KBM-7 (cell line): ENCODE results near the gene OR8G5.
A peak's percentile ranks its signal among the peaks of the same experiment; 100 is the strongest.
"Not testable (repeated sequence)": the region's sequence is repeated elsewhere in the genome, so short reads cannot be mapped to it uniquely, and the experiment has no call there.

Experiments used
- DNase-seq: peaks from one replicate; pipeline ENCODE4 v3.0.0-alpha.2; 2015
- in situ Hi-C: fragments of 300-500 bp; cut with MboI; formaldehyde crosslinking; loops from 2 replicates; pipeline ENCODE4 v1.14.3; 2020; ENCODE audit warnings: low sequenced_read_pairs, low pct_unique_long_range_greater_than_20kb, mixed read lengths

OR8G5 gene, protein sequence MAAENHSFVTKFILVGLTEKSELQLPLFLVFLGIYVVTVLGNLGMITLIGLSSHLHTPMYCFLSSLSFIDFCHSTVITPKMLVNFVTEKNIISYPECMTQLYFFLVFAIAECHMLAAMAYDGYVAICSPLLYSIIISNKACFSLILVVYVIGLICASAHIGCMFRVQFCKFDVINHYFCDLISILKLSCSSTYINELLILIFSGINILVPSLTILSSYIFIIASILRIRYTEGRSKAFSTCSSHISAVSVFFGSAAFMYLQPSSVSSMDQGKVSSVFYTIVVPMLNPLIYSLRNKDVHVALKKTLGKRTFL

DNA sequence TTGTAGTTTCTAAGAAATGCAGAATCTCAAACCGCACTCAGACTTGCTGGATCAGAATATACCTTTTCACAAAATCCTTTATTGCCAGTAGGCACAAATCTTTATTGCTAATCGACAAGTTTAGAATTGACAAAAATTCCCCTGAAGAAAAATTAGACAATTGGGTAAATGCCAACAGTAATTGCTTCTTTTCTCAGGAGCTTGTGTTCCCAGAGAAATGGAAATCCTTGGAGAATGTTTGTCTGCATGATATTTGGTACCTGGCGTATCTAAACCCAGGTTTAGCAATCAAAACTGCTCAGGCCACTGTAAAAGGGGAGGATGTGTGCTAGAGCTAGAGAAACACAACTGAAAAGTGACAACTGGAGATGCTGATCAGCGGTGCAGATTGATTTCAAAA lies at the start of gene OR8G5:
OR8G5 (plus strand) TSS at position 301 of the 400 bp plus-strand sequence. CDS start 8,556 bp downstream, outside the sequence.
- in situ Hi-C loops: no loop called here
- no peak for DNase-seq

DNA sequence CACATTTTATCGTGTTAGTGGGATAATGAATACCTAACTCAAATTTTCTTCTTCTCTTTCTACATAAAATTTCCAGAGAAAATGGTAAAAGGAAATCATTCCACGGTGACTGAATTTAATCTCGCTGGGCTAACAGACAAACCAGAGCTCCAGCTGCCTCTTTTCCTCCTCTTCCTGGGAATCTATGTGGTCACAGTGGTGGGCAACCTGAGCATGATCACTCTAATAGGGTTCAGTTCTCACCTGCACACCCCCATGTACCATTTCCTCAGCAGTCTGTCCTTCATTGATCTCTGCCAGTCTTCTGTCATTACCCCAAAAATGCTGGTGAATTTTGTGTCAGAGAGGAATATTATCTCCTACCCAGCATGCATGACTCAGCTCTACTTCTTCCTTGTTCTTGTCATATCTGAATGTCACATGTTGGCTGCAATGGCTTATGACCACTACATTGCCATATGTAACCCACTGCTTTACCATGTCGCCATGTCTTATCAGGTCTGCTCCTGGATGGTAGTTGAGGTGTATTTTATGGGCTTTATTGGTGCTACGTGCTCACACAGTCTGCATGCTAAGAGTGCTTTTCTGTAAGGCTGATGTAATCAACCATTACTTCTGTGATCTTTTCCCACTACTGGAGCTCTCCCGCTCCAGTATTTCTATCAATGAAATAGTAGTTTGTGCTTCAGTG lies 48.9 kb upstream of the OR8G5 start:
- in situ Hi-C loops: no loop called here
- DNase-seq: no peak

DNA sequence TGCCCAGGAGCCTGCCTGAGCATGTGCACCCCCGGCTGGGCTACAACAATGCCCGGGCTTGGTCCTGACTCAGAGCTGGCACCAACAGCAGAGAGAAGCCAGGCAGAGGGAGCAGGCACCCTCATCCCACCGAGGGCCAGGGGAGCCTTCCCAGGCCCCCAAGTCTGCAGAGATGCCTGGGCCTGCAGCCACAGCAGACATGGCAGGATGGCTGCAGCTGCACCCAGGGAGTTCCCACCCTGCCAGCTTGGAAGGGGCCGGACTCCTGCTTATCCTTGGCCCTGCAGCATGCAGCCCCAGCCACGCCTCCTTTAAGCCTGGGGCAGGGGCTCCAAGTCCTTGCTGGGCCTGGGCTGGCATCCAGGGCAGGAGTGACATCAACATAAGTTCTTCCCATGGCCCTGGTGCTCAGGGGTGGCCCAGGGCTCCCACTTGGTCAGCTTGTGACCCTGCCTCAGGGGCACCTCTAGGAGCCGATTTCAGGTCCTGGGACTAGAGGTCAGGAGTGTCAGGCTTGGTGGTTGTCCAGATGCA lies 46.3 kb upstream of the OR8G5 start:
- in situ Hi-C loops: no loop called here
- DNase-seq: no peak

DNA sequence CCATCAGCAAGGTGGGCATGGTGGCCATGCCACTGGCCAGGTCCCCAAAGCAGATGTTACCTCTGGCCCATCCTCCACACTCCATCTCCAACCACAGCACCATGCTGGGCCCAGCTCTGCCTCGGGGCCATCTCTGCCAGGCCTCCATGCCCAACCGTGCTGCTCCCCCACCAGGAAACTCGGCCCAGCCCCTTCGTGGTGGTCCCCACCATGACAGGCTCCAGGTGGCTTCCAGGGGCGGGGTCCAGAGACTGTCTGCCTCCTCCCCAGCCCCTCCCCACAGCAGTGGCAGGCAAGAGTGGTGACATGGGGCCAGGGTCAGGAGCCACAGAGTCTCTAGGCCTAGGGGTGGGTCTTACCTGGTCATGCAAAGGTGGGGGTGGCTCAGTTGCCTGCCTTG lies 45.8 kb upstream of the OR8G5 start:
- no peak for DNase-seq
- in situ Hi-C loops: no loop called here

DNA sequence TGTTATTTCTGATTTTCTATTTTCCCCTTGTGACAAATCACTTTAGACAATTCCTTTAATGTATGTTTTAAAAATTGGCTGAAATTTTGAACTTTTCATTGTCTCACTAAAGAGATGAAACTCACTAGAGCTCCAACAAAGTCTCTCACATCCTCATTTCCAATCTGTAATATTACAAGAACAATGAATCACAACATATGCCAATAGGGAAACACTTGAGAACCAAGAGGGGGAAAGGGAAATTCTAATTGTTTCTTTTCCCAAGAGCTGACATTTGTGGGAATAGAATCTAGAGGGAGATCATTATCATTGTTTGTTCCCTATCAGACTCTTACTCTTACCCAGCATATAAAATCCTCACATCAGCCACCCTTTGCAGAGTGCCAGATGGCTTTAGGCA lies 44.9 kb upstream of the OR8G5 start:
- in situ Hi-C loops: no loop called here
- DNase-seq: no peak

DNA sequence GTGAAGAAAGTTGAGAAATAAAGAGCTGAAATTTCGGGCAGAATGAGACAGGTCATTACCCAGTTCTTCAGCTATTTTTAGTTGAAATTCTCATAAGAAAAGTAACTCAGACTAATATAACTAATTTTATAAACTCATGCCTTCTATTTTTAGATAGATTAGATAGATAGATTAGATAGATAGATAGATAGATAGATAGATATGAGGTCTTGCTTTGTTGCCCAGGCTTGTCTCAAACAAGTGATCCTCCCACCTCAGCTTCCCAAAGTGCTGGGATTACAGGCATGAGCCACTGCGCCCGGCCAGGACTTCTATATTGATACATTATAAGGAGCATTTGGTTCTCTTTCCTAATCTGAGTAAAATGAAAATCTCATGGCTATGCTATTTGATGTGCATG lies 42.1 kb upstream of the OR8G5 start:
- in situ Hi-C loops: no loop called here
- DNase-seq: no peak

DNA sequence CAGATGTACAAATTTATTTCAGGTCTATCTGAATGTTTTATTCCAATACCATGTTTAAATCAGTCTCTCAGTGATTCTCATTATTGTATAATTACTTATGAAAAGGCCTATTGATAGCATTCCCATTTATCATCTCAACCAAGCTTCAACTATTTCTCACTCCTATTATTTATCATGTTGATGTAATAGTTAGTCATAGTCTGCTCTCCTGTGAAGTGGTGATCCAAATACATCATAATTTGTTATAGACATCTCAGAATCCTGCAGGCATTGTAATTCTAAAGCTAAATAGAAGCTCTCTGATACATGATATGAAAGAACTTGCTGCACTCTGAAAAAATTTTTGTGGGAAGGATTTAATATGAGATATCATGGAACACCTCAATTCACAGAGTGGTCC lies 37.0 kb upstream of the OR8G5 start:
- in situ Hi-C loops: no loop called here
- DNase-seq: no peak

DNA sequence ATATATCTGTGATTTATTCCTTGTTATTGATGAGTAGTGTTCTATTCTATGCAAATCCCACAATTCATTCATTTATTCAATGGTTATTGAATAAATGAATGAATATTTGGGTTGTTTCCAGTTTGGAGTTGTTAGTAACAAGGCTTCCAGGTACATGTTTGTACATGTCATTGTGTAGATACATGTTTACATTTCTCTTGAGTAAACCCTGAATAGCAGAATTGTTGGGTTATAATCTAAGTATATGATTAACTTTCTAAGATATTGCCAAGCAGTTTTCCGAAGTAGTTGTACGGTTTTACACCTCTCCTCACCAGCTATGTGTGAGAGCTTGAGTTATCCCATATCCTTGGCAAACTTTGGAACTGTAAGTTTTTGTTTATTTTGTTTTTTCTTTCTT lies 33.8 kb upstream of the OR8G5 start:
- in situ Hi-C loops: no loop called here
- DNase-seq: no peak

DNA sequence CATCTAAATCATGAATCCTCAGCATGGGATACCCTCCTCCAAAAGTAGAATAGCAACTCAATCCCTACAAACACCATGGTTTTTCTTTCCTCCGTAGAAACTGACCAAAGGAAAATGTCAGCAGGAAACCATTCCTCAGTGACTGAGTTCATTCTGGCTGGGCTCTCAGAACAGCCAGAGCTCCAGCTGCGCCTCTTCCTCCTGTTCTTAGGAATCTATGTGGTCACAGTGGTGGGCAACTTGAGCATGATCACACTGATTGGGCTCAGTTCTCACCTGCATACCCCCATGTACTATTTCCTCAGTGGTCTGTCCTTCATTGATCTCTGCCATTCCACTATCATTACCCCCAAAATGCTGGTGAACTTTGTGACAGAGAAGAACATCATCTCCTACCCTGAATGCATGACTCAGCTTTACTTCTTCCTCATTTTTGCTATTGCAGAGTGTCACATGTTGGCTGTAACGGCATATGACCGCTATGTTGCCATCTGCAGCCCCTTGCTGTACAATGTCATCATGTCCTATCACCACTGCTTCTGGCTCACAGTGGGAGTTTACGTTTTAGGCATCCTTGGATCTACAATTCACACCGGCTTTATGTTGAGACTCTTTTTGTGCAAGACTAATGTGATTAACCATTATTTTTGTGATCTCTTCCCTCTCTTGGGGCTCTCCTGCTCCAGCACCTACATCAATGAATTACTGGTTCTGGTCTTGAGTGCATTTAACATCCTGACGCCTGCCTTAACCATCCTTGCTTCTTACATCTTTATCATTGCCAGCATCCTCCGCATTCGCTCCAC lies 31.4 kb upstream of the OR8G5 start:
- in situ Hi-C loops: not testable (repeated sequence)
- DNase-seq: peak; percentile 70

DNA sequence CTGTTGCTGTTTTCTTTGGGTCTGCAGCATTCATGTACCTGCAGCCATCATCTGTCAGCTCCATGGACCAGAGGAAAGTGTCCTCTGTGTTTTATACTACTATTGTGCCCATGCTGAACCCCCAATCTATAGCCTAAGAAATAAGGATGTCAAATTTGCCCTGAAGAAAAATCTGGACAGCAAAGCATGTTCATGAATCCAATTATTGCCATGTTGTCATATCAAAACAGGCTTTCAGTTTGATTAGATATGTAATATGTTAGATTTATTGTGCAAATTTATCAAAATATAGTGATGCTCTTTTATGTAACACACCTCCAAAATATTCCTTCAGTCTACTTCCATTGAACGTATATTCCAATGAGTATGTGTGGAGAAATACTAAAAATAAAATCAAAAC lies 30.7 kb upstream of the OR8G5 start:
- in situ Hi-C loops: no loop called here
- no peak for DNase-seq

DNA sequence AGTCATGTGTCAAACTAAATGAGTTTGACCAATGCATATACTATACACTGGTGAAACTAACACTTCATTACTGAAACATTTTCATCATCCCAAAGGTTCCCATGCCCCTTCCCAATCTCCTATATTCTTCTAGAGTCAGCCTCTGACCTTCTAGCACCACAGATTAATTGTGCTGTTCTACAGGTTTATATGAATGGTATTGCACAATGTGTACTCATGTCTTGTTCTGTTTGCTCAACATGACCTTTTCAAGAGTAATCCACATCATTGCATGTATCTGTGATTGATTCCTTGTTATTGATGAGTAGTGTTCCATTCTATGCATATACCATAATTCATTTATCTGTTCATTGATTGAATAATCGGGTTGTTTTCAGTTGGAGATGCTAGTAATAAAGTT lies 22.8 kb upstream of the OR8G5 start:
- DNase-seq: no peak
- in situ Hi-C loops: no loop called here

DNA sequence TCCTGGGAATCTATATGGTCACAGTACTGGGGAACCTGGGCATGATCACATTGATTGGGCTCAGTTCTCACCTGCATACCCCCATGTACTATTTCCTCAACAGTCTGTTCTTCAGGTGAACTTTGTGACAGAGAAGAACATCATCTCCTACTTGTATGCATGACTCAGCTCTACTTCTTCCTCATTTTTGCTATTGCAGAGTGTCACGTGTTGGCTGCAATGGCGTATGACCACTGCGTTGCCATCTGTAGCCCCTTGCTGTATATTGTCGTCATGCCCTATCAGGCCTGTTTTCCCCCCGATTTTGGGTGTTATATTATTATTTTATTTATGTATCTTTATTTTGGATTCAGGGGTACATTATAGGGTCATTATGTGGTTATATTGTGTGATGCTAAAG lies 17.7 kb upstream of the OR8G5 start:
- in situ Hi-C loops: no loop called here
- DNase-seq: peak; percentile 8

DNA sequence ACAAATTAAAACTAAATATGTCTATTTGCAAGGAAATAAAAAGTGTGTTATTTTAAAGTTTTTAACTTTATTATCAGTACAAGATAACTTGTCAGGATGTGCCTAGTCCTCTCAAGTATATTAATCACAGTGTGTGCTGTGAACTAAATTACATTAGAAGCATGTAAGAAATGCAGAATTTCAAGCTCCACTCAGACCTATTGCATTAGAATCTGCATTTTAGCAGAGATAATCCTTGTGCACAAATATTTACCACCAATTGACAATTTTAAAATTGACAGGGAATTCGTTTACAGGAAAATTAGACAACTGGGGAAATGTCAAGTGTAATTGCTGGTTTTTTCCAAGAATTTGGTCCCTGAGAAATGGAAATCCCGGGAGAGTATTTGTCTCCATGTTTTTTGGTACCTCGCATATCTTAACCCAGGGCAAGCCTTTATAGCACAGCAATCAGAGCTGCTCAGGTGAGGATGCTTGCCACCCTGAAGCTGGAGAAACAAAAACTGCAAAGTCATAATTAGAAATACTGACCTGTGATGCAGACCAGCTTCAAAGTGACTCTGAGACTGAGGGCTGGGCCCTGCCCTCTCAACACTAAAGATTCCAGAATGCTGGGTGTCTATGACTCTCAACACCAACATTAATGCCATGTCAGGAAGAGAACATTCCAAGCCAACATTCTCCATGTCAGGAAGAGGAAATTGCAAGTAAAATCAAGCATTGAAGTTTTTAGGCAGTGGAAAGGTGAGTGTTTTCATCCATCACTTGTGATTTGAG lies 15.4 kb upstream of the OR8G5 start, which contains the start of gene OR8G1:
OR8G1 (plus strand) TSS at position 475 of the 777 bp plus-strand sequence. CDS start 8,581 bp downstream, outside the sequence.
- no peak for DNase-seq
- in situ Hi-C loops: no loop called here

DNA sequence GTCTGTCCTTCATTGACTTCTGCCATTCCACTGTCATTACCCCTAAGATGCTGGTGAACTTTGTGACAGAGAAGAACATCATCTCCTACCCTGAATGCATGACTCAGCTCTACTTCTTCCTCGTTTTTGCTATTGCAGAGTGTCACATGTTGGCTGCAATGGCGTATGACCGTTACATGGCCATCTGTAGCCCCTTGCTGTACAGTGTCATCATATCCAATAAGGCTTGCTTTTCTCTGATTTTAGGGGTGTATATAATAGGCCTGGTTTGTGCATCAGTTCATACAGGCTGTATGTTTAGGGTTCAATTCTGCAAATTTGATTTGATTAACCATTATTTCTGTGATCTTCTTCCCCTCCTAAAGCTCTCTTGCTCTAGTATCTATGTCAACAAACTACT lies 6.3 kb upstream of the OR8G5 start:
- in situ Hi-C loops, DNase-seq: not testable (repeated sequence)

DNA sequence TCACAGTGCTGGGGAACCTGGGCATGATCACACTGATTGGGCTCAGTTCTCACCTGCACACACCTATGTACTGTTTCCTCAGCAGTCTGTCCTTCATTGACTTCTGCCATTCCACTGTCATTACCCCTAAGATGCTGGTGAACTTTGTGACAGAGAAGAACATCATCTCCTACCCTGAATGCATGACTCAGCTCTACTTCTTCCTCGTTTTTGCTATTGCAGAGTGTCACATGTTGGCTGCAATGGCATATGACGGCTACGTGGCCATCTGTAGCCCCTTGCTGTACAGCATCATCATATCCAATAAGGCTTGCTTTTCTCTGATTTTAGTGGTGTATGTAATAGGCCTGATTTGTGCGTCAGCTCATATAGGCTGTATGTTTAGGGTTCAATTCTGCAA lies 8.9 kb downstream of the OR8G5 start:
- DNase-seq, in situ Hi-C loops: not testable (repeated sequence)

DNA sequence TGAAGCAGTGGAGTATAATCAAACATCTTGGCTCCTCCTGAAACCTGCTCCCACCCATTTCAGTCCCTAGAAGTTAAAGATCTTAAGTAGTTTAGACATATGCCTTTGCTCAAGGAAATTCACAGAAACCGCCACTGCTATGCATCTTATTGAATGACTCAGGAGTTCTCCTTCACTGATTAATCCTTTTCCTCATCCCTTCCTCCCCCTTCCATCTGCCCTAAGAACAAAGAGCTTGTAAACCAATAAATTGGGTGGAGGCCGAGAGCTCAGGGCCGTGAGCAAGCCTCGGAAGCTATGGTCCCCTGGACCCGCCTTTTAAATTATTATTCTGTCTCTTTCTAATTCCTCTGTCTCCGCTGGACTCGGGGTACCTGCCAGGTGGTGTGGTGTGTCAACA lies 14.7 kb downstream of the OR8G5 start:
- in situ Hi-C loops, DNase-seq: not testable (repeated sequence)

DNA sequence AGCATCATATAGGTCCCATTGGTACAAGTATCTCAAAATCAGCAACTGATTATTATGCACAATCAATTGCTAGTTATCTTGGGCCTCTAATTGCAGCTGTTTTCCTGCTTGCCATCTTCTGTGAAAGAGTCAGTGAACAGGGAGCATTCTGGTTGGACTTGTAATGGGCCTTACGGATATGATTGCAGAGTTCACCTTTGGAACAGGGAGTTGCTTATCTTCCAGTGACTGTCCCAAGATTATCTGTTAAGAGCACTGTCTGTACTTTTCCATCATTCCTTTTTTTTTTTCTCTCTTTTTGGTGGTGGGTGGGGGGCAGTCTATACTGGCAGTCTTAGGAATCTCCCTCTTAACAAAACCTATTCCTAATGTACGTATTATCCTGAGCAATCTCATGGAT lies 17.8 kb downstream of the OR8G5 start:
- no peak for DNase-seq
- in situ Hi-C loops: no loop called here

DNA sequence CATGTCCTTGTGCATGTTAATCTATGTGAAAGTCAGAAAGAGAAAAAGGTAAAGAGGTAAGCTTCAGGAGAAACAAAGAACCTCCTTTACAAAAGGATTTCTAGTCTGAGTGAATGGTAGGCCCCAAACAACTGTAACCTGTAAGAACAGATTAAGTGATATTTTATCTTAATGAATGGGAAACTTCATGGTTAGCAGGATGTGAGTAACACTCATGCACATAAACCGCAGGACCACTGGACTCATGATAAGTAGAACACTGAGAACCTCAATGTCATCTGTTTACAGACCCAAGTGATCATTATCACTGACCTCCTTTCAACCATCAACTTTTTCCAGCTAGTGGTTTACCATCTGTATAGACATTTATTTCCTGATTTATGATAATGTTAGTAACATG lies 19.9 kb downstream of the OR8G5 start:
- in situ Hi-C loops: no loop called here
- peak; percentile 35 for DNase-seq

DNA sequence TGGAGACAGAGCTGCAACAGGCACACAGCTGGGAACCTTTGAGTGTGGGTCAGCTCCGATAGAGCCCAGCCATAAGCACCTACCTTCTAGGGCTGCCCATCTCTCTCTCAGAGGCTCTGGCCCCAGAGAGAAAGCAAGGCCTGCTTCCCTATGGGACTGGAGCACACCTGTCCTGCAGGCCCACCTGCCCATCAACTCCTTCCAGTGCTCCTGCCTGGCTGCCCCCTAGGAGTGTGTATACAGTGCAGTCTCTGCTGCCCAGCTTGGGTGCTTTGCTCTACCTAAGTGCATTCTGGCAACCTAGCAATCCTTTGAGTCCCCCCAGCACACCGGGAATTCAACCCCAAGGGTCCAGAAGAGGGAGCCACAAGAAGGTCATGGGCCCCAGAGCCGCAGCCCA lies 21.0 kb downstream of the OR8G5 start:
- no peak for DNase-seq
- in situ Hi-C loops: no loop called here
